Mesothelial cell of epicardium (in vitro differentiated cells): ENCODE data around the gene CHMP4A. TPM values are rescaled to one million over a fixed set of nuclear protein-coding genes. Genes with fewer than 3 reads are reported as not detected.
"Not testable (repeated sequence)": the region's sequence is repeated elsewhere in the genome, so short reads cannot be mapped to it uniquely, and the experiment has no call there.

Source experiments
- DNase-seq, 2 experiments: peaks; one replicate each; pipeline ENCODE4 v3.0.0; 2021; ENCODE audit warnings: low spot score in 2 of 2; ENCODE audit not compliant: unreplicated experiment in 2 of 2
- H3K27ac Mint-ChIP-seq: 2 replicates; pipeline ENCODE4 v1.8.0; 2021; ENCODE audit warnings: mixed read lengths
- H3K27me3 Mint-ChIP-seq: 2 replicates; pipeline ENCODE4 v1.8.0; 2021; ENCODE audit warnings: low read depth, mixed read lengths
- H3K36me3 Mint-ChIP-seq: 2 replicates; pipeline ENCODE4 v1.8.0; 2021; ENCODE audit warnings: mixed read lengths
- H3K4me1 Mint-ChIP-seq: 2 replicates; pipeline ENCODE4 v1.8.0; 2021; ENCODE audit warnings: mixed read lengths
- H3K4me3 Mint-ChIP-seq: 2 replicates; pipeline ENCODE4 v1.8.0; 2021; ENCODE audit warnings: mild to moderate bottlenecking, moderate library complexity, mixed read lengths
- H3K9me3 Mint-ChIP-seq: 2 replicates; pipeline ENCODE4 v1.8.0; 2021; ENCODE audit warnings: mixed read lengths
- total RNA-seq: library from RNA; stranded (reverse); gene quantifications from 3 replicates; pipeline ENCODE4 v1.2.1, GENCODE V29; 2021
- TF ChIP-seq, protein P1 (sequence below): fragments of 200-600 bp; sonication (generic); IDR thresholded peaks from one replicate; pipeline ENCODE4 v1.5.0; 2021; ENCODE audit warnings: antibody characterized with exemption; ENCODE audit not compliant: unreplicated experiment

The CHMP4A gene
- total RNA-seq, 1 donor from 2014 or later: 48.0 TPM

DNA sequence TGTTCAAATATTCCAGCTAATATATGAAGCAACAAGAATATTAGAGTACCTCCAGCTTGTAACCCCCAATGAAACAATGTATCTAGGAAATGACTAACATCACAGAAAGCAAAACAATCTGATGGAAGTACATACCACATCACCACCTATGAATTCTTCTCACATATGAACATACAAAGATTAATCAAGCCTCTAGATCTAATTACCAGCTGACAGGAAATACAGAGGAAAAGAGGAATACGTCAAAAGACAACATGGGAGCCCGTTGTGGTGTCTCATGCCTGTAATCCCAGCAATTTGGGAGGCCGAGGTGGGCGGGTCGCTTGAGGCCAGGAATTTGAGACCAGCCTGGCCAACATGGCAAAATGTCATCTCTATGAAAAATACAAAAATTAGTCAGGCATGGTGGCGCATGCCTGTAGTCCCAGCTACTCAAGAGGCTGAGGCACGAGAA lies 11.4 kb upstream of the CHMP4A start:
- no peak overlapping the region for H3K27ac Mint-ChIP-seq
- H3K27me3 Mint-ChIP-seq: no peaks in the 10 kb centered on the region
- TF ChIP-seq, protein P1, sequence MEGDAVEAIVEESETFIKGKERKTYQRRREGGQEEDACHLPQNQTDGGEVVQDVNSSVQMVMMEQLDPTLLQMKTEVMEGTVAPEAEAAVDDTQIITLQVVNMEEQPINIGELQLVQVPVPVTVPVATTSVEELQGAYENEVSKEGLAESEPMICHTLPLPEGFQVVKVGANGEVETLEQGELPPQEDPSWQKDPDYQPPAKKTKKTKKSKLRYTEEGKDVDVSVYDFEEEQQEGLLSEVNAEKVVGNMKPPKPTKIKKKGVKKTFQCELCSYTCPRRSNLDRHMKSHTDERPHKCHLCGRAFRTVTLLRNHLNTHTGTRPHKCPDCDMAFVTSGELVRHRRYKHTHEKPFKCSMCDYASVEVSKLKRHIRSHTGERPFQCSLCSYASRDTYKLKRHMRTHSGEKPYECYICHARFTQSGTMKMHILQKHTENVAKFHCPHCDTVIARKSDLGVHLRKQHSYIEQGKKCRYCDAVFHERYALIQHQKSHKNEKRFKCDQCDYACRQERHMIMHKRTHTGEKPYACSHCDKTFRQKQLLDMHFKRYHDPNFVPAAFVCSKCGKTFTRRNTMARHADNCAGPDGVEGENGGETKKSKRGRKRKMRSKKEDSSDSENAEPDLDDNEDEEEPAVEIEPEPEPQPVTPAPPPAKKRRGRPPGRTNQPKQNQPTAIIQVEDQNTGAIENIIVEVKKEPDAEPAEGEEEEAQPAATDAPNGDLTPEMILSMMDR: no peak
- no peaks in the 10 kb centered on the region for H3K9me3 Mint-ChIP-seq
- no peaks in the 10 kb centered on the region for H3K4me1 Mint-ChIP-seq
- peaks cover 8% of the 10 kb centered on the region for H3K36me3 Mint-ChIP-seq
- DNase-seq: no peak
- H3K4me3 Mint-ChIP-seq: no peak overlapping the region

DNA sequence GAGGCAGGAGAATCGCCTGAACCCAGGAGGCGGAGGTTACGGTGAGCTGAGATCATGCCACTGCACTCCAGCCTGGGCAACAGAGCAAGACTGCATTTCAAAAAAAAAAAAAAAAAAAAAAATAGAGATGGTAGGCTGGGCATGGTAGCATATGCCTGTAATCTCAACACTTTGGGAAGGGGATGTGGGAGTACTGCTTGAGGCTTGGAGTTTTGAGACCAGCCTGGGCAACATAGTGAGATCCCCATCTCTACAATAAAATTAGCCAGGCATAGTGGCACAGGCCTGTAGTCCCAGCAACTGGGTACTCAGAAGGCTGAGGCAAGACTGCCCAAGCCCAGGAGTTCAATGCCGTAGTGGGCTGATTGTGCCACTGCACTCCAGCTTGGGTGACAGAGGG lies 9.7 kb upstream of the CHMP4A start:
- H3K27me3 Mint-ChIP-seq, H3K4me3 Mint-ChIP-seq, H3K4me1 Mint-ChIP-seq, DNase-seq, H3K27ac Mint-ChIP-seq, H3K9me3 Mint-ChIP-seq, H3K36me3 Mint-ChIP-seq: not testable (repeated sequence)

DNA sequence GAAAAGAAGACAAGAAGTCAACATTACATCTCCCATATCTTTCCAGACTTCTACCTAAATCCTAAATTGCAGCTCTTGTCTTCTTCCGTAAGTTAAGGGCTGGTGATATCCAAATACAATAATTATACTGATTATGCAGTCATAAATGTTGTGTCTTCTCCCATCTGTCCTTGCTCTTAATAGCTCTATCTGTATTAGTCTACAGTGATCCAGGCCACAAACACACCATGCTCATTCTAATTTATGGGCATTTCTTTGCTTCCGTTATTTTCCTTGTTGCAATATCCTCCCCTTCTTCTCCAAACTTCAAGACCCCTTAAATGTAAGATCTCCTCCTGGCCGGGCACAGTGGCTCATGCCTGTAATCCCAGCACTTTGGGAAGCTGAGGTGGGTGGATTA lies 6.2 kb upstream of the CHMP4A start:
- Mint-ChIP-seq H3K36me3 (peaks cover 5% of the 10 kb centered on the region), H3K9me3 (no peaks in the 10 kb centered on the region), H3K27me3 (no peaks in the 10 kb centered on the region), H3K4me1 (peaks cover 12% of the 10 kb centered on the region), H3K4me3 (no peak overlapping the region), H3K27ac (no peak overlapping the region)
- TF ChIP-seq, protein P1: no peak
- no peak for DNase-seq

DNA sequence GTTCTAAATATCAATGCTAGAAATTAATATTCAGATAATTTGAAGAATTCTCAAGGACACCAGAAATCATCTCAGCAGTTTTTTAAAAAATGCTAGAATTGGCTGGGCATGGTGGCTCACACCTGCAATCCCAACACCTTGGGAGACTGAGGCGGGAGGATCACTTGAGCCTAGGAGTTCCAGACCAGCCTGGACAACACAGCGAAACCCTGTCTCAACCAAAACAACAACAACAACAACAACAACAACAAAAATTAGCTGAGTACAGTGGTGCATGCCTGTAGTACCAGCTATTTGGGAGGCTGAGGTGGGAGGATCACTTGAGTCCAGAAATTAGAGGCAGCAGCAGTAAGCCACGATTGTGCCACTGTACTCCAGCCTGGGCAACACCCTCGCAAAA lies 5.8 kb upstream of the CHMP4A start:
- DNase-seq: no peak
- H3K27ac Mint-ChIP-seq: no peak overlapping the region
- no peak overlapping the region for H3K4me3 Mint-ChIP-seq
- H3K36me3 Mint-ChIP-seq: peaks cover 3% of the 10 kb centered on the region
- TF ChIP-seq, protein P1: no peak
- H3K9me3 Mint-ChIP-seq: no peaks in the 10 kb centered on the region
- peaks cover 17% of the 10 kb centered on the region for H3K4me1 Mint-ChIP-seq
- H3K27me3 Mint-ChIP-seq: no peaks in the 10 kb centered on the region

DNA sequence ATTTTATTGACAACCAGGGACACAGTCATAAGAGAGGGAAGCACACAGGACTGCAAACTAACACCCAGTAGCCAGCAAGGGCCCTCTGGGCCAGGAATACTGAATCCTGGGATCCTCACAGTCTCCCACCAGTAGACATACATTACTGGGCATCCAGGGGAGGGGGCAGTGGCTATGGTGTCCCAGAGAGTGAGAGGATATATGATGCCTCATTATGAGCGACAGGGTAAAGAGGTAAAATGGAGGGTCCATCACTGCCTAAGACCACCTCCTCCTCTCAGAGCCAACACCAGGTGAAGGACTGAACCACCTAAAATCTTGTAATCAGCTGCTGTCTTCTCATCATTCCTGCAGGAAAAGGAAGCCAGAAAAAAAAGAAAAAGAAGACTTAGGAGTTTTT lies 3.6 kb upstream of the CHMP4A start:
- H3K4me3 Mint-ChIP-seq, H3K36me3 Mint-ChIP-seq, H3K9me3 Mint-ChIP-seq, DNase-seq, H3K27me3 Mint-ChIP-seq: not testable (repeated sequence)
- Mint-ChIP-seq H3K27ac (peak overlapping the region; percentile 32), H3K4me1 (peaks cover 30% of the 10 kb centered on the region)

DNA sequence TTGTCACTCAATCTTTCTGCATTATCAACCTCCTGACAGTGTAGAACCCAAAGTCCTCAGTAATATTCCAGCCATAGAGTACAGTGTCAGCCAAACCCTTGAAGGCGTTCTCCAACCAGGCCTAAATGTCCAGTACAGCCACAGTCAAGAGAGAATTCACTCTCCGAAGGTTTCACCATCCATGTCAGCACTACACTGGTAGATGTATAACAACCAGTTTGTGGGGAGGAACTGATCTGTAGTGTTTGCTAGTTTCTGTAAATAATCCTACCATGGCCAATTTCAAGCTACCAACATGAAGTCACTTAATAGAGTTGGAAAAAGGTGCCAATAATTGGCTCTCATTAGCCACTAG lies 3.0 kb upstream of the CHMP4A start:
- H3K27me3 Mint-ChIP-seq: no peaks in the 10 kb centered on the region

More for the DNA sequence above, 3.0 kb upstream of the CHMP4A start:
- Mint-ChIP-seq H3K27ac (peak overlapping the region; percentile 99), H3K4me1 (peaks cover 35% of the 10 kb centered on the region), H3K36me3 (peaks cover 7% of the 10 kb centered on the region), H3K4me3 (peak overlapping the region; percentile 91), H3K9me3 (no peaks in the 10 kb centered on the region)
- DNase-seq: no peak
- TF ChIP-seq, protein P1: no peak
